Measurements from ENCODE around the gene ZBTB16.

ZBTB16 gene

GRCh38 chr11:114277637-114278341 lies 218.3 kb downstream of the ZBTB16 start:
- no peaks in the 10 kb centered on the region for H3K79me2 ChIP-seq
- no peak overlapping the region for H3K27ac ChIP-seq
- no peak for TF ChIP-seq CTCF (IDR thresholded peaks at IDR 0.05)
- H2AFZ ChIP-seq = no peak overlapping the region
- no peaks in the 10 kb centered on the region for H3K27me3 ChIP-seq (ENCODE audit: control insufficient read depth, insufficient read depth, low read length)
- no peaks in the 10 kb centered on the region for H3K4me1 ChIP-seq
- no peak overlapping the region for H3K4me3 ChIP-seq (ENCODE audit: low read depth, low read length)
- no peaks in the 10 kb centered on the region for H3K9me3 ChIP-seq (ENCODE audit: control insufficient read depth, low read length)
- no peaks in the 10 kb centered on the region for H3K36me3 ChIP-seq (ENCODE audit: control insufficient read depth, insufficient read depth, low read length)
- H3K4me2 ChIP-seq (ENCODE audit: low read length) = no peak overlapping the region
- H3K9ac ChIP-seq = no peak overlapping the region

- no peaks in the 10 kb centered on the region for H3K36me3 ChIP-seq (ENCODE audit: control insufficient read depth, insufficient read depth, low read length)
These were observed 219.0 kb downstream of the ZBTB16 start for GRCh38 chr11:114278342-114279065.

GRCh38 chr11:114279792-114280546 lies 220.5 kb downstream of the ZBTB16 start:
- Histone ChIP-seq H2AFZ (no peak overlapping the region), H3K9ac (no peak overlapping the region), H3K4me3 (ENCODE audit: low read depth, low read length) (no peak overlapping the region), H3K4me1 (no peaks in the 10 kb centered on the region), H3K9me3 (ENCODE audit: control insufficient read depth, low read length) (no peaks in the 10 kb centered on the region), H3K27me3 (ENCODE audit: control insufficient read depth, insufficient read depth, low read length) (no peaks in the 10 kb centered on the region), H3K79me2 (no peaks in the 10 kb centered on the region), H3K27ac (no peak overlapping the region), H3K36me3 (ENCODE audit: control insufficient read depth, insufficient read depth, low read length) (no peaks in the 10 kb centered on the region), H3K4me2 (ENCODE audit: low read length) (no peak overlapping the region)
- TF ChIP-seq CTCF (IDR thresholded peaks at IDR 0.05) = no peak

More at GRCh38 chr11:114278342-114279065, 219.0 kb downstream of the ZBTB16 start:
- TF ChIP-seq CTCF (IDR thresholded peaks at IDR 0.05) = no peak
- Histone ChIP-seq H2AFZ (no peak overlapping the region), H3K79me2 (no peaks in the 10 kb centered on the region), H3K4me2 (ENCODE audit: low read length) (no peak overlapping the region), H3K27ac (no peak overlapping the region), H3K9me3 (ENCODE audit: control insufficient read depth, low read length) (no peaks in the 10 kb centered on the region), H3K9ac (no peak overlapping the region), H3K4me1 (no peaks in the 10 kb centered on the region), H3K4me3 (ENCODE audit: low read depth, low read length) (no peak overlapping the region), H3K27me3 (ENCODE audit: control insufficient read depth, insufficient read depth, low read length) (no peaks in the 10 kb centered on the region)

GRCh38 chr11:114280696-114281095 lies 221.2 kb downstream of the ZBTB16 start:
- no peak overlapping the region for H3K4me3 ChIP-seq (ENCODE audit: low read depth, low read length)
- H3K4me2 ChIP-seq (ENCODE audit: low read length) = no peak overlapping the region
- H3K79me2 ChIP-seq = no peaks in the 10 kb centered on the region
- H3K36me3 ChIP-seq (ENCODE audit: control insufficient read depth, insufficient read depth, low read length) = no peaks in the 10 kb centered on the region
- no peaks in the 10 kb centered on the region for H3K27me3 ChIP-seq (ENCODE audit: control insufficient read depth, insufficient read depth, low read length)
- no peak overlapping the region for H3K9ac ChIP-seq
- peak; percentile 20 for TF ChIP-seq CTCF (IDR thresholded peaks at IDR 0.05)
- no peaks in the 10 kb centered on the region for H3K9me3 ChIP-seq (ENCODE audit: control insufficient read depth, low read length)
- no peaks in the 10 kb centered on the region for H3K4me1 ChIP-seq
- no peak overlapping the region for H2AFZ ChIP-seq
- no peak overlapping the region for H3K27ac ChIP-seq

Data from parathyroid adenoma (tissue), 2 donors.